Stomach (tissue), 9 donors: Measurements from ENCODE around the gene CLCN1. TPM values are rescaled to one million over a fixed set of nuclear protein-coding genes. Genes with fewer than 3 reads are reported as not detected.

ENCODE experiments used
- DNase-seq, 2 donors: peaks; one replicate each; pipeline versions ENCODE4 v3.0.0 to v3.0.0-alpha.2; 2013 to 2019
- H3K27ac ChIP-seq, 5 donors: fragments of 200-600 bp in 4 of 5; sonication (generic) in 4 of 5; one replicate each; pipeline ENCODE4 v1.5.1; 2013 to 2019; ENCODE audit warnings: mild to moderate bottlenecking in 1 of 5, moderate library complexity in 1 of 5
- H3K27me3 ChIP-seq, 3 donors: fragments of 200-600 bp; sonication (generic); one replicate each; pipeline ENCODE4 v1.5.1; 2017 to 2019; ENCODE audit warnings: mixed run types in 1 of 3
- H3K36me3 ChIP-seq, 4 donors: fragments of 200-600 bp; sonication (generic); 1 replicate in 3 of 4; 2 replicates in 1 of 4; pipeline ENCODE4 v1.5.1; 2016 to 2019
- H3K4me1 ChIP-seq, 4 donors: fragments of 200-600 bp; sonication (generic); one replicate each; pipeline ENCODE4 v1.5.1; 2016 to 2019
- H3K4me3 ChIP-seq, 4 donors: fragments of 200-600 bp; sonication (generic) in 3 of 4; one replicate each; pipeline ENCODE4 v1.5.1; 2016 to 2019; ENCODE audit warnings: mild to moderate bottlenecking in 1 of 4
- H3K9me3 ChIP-seq, 4 donors: fragments of 200-600 bp; sonication (generic); one replicate each; pipeline ENCODE4 v1.5.1; 2016 to 2019
- CTCF ChIP-seq, 7 experiments: fragments of 450-650 bp in 4 of 7; fragments of 200-600 bp in 3 of 7; sonication (generic) in 3 of 7; IDR thresholded peaks; one replicate each; pipeline ENCODE4 v1.5.1; 2016 to 2019; ENCODE audit warnings: antibody characterized with exemption in 7 of 7, control low read depth in 2 of 7, mild to moderate bottlenecking in 1 of 7
- EP300 ChIP-seq: sonication (generic); formaldehyde crosslinking; IDR thresholded peaks from one replicate; pipeline ENCODE4 v1.6.1; 2017; ENCODE audit warnings: antibody characterized with exemption
- POLR2A ChIP-seq, 4 donors: fragments of 450-650 bp; IDR thresholded peaks; one replicate each; pipeline ENCODE4 v1.6.1; 2016; ENCODE audit warnings: antibody characterized with exemption in 4 of 4, control low read depth in 2 of 4, mild to moderate bottlenecking in 1 of 4, moderate library complexity in 1 of 4
- POLR2AphosphoS5 ChIP-seq, 3 donors: sonication (generic); formaldehyde crosslinking; IDR thresholded peaks; one replicate each; pipeline ENCODE4 v1.6.1; 2016; ENCODE audit warnings: antibody characterized with exemption in 3 of 3
- WGBS, 5 donors: extraction: QIAGEN DNeasy Blood & Tissue Kit in 3 of 5; methylation state at CpG; one replicate each; pipeline versions ENCODE4 v1.1.5 to v1.1.7; 2013 to 2018; 5-methylcytosine and 5-hydroxymethylcytosine counted together
- intact Hi-C: fragments of 100-400 bp; cut with DNase I; formaldehyde crosslinking; loops from one replicate; pipeline ENCODE4 v1.15.1; 2023; ENCODE audit warnings: low total_unique reads
- polyA plus RNA-seq, 3 donors: library from polyadenylated mRNA; stranded (reverse); fragments of 200-250 nt; gene quantifications; one replicate each; pipeline ENCODE4 v1.2.3, GENCODE V29; 2013
- total RNA-seq, 5 donors: library from RNA; depleted of rRNA; stranded (reverse); fragments of >200 nt; gene quantifications; one replicate each; pipeline versions ENCODE4 v1.1.0 to v1.2.3, GENCODE V29; 2014 to 2016
- donor health status: healthy with polysubstance abuse.
- donor health status: Bipolar disorder and iron deficiency.
- donor health status: healthy.

The CLCN1 gene
- total and polyA plus RNA-seq, 8 donors: 0.28 TPM; not detected in 7

- TF ChIP-seq POLR2A (IDR thresholded peaks at IDR 0.05) (no peak), EP300 (no peak), CTCF (IDR thresholded peaks at IDR 0.05) (no peak), POLR2AphosphoS5 (IDR thresholded peaks at IDR 0.05) (no peak)
- no peak overlapping the region for H3K4me3 ChIP-seq
- DNase-seq: no peak
- no peak overlapping the region for H3K27ac ChIP-seq
- peaks cover 0 to 55% (median 0%) of the 10 kb centered on the region in 3 donors for H3K27me3 ChIP-seq
- peaks cover 0 to 10% (median 8%) of the 10 kb centered on the region in 4 donors for H3K4me1 ChIP-seq
- intact Hi-C loops: no loop called here
- H3K36me3 ChIP-seq: no peaks in the 10 kb centered on the region
- WGBS, 5 donors: 63 to 78% (median 65%) methylated on average over 5 of the region's 5 CpGs
- H3K9me3 ChIP-seq: no peaks in the 10 kb centered on the region
These were observed 32.0 kb downstream of the CLCN1 start for GRCh38 chr7:143347950-143348349.

GRCh38 chr7:143351060-143351459 lies 35.1 kb downstream of the CLCN1 start:
- Histone ChIP-seq H3K27ac (no peak overlapping the region), H3K9me3 (no peaks in the 10 kb centered on the region), H3K4me1 (no peaks in the 10 kb centered on the region), H3K4me3 (no peak overlapping the region), H3K36me3 (no peaks in the 10 kb centered on the region), H3K27me3 (peaks cover 0 to 40% (median 0%) of the 10 kb centered on the region in 3 donors)
- no peak for DNase-seq
- TF ChIP-seq EP300 (no peak), POLR2A (IDR thresholded peaks at IDR 0.05) (no peak), CTCF (IDR thresholded peaks at IDR 0.05) (no peak), POLR2AphosphoS5 (IDR thresholded peaks at IDR 0.05) (no peak)
- intact Hi-C loops: no loop called here
- WGBS, 5 donors: 62 to 73% (median 71%) methylated on average over 5 of the region's 5 CpGs

- Histone ChIP-seq H3K4me3 (no peak overlapping the region), H3K4me1 (no peaks in the 10 kb centered on the region), H3K9me3 (no peaks in the 10 kb centered on the region), H3K27ac (no peak overlapping the region), H3K27me3 (peaks cover 0 to 36% (median 0%) of the 10 kb centered on the region in 3 donors), H3K36me3 (no peaks in the 10 kb centered on the region)
- DNase-seq: no peak
- intact Hi-C loops: no loop called here
- 84 to 93% (median 89%) methylated on average over 7 to 9 of the region's 9 CpGs for WGBS, 5 donors
- no peak for TF ChIP-seq POLR2AphosphoS5 (IDR thresholded peaks at IDR 0.05)
- TF ChIP-seq CTCF (IDR thresholded peaks at IDR 0.05): no peak
These were observed 35.7 kb downstream of the CLCN1 start for GRCh38 chr7:143351574-143351973.

GRCh38 chr7:143352531-143353002 lies 36.7 kb downstream of the CLCN1 start:
- no peaks in the 10 kb centered on the region for H3K9me3 ChIP-seq
- no peaks in the 10 kb centered on the region for H3K36me3 ChIP-seq
- 78 to 90% (median 82%) methylated on average over 11 of the region's 11 CpGs for WGBS, 5 donors
- TF ChIP-seq CTCF (IDR thresholded peaks at IDR 0.05) (no peak), POLR2AphosphoS5 (IDR thresholded peaks at IDR 0.05) (no peak), POLR2A (IDR thresholded peaks at IDR 0.05) (no peak), EP300 (no peak)
- H3K27ac ChIP-seq: no peak overlapping the region
- no peak overlapping the region for H3K4me3 ChIP-seq
- intact Hi-C loops: no loop called here
- no peaks in the 10 kb centered on the region for H3K4me1 ChIP-seq
- peaks cover 0 to 36% (median 0%) of the 10 kb centered on the region in 3 donors for H3K27me3 ChIP-seq
- DNase-seq: no peak
